PFSK-1 (cell line): ENCODE data around the gene PIGBOS1.

Experiments used
- POLR2AphosphoS5 ChIP-seq: IDR thresholded peaks from 2 replicates; pipeline ENCODE4 v1.6.1; 2012; ENCODE audit warnings: low read depth, mild to moderate bottlenecking, control low read depth, low read length, moderate library complexity
- SIN3A ChIP-seq: IDR thresholded peaks from 2 replicates; pipeline ENCODE4 v1.6.1; 2012; ENCODE audit warnings: mild to moderate bottlenecking, low read length, moderate library complexity, borderline replicate concordance; ENCODE audit not compliant: insufficient read depth

DNA sequence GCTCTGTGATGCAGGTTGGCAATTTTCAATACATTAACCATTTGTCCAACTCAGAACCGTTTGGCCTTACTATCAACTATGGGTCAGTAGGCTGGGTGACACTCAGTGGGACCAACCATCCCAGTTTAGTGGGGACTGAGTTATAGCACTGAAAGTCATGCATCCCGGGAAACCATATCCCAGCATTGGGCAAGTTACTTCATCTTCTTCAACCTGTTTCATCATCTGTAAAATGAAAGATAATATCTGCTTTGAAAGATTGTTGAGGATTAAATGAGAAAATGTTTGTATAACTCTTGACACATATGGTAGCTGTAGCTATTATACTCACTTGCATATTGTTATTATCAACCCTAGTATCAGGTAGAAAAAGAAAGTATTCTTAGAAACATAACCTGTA is 41.2 kb downstream of the PIGBOS1 start:
- TF ChIP-seq SIN3A (no peak), POLR2AphosphoS5 (no peak)
